Mesodermal cell (in vitro differentiated cells): ENCODE measurements around the gene COL15A1.

Source experiments
- H3K27ac ChIP-seq: 2 replicates; pipeline ENCODE4 v1.7.0; 2013; ENCODE audit warnings: mild to moderate bottlenecking, low read depth, low read length, moderate library complexity; ENCODE audit not compliant: severe bottlenecking
- H3K36me3 ChIP-seq: 2 replicates; pipeline ENCODE4 v1.7.1; 2013; ENCODE audit warnings: mild to moderate bottlenecking, low read length, moderate library complexity; ENCODE audit not compliant: control insufficient read depth, insufficient read depth
- H3K4me1 ChIP-seq: one replicate; pipeline ENCODE4 v1.7.1; 2013; ENCODE audit warnings: mild to moderate bottlenecking, low read length; ENCODE audit not compliant: insufficient read depth, control insufficient read depth, poor library complexity, severe bottlenecking
- H3K4me3 ChIP-seq: 2 replicates; pipeline ENCODE4 v1.7.0; 2013; ENCODE audit warnings: low read length, control low read depth, mild to moderate bottlenecking; ENCODE audit not compliant: insufficient read depth, poor library complexity, severe bottlenecking; ENCODE audit errors: extremely low read depth
- H3K9me3 ChIP-seq: 2 replicates; pipeline ENCODE4 v1.7.1; 2013; ENCODE audit warnings: mild to moderate bottlenecking, low read length, moderate library complexity; ENCODE audit not compliant: control insufficient read depth
- WGBS, 2 experiments: methylation state at CpG; one replicate each; pipeline ENCODE4 v1.1.5; 2013; ENCODE audit warnings: missing lambda C conversion rate in 2 of 2; ENCODE audit not compliant: insufficient coverage in 2 of 2; 5-methylcytosine and 5-hydroxymethylcytosine counted together

The COL15A1 gene

DNA sequence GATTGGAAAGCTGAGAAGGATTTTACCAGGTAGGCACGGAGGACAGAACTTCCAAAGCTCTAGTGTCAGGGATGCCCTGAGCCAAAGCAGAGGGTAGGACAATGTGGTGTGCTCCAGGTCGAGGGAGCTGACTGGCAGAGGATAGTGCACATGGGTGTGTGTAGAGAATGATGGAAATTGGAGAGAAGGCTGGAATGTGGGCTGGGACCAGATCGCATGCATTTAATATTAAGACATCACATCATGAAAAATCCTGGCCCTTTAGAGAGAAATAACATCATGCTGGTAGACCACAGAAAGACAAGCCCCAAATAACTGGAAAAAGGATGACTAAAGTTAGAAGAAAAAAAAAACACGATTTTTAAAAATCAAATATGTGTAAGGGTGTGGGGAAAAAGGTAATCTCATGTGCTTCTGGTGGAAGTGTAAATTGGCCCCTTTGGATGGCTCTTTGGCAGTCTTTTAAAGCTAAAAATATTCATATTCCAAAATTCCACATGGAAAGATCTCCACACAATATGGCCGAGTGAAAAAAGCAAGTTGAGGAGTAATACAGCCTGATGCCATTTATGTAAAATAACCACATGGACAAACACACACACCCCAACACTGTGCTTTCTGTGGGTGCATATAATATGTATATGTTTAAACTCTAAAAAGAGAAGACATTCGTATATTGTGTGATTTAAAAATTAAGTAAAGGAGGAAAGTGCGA, 94.2 kb downstream of the COL15A1 start:
- WGBS, 2 experiments: 73 to 88% methylated on average over 2 to 4 of the region's 7 CpGs
- Histone ChIP-seq H3K36me3 (no peaks in the 10 kb centered on the region), H3K9me3 (no peaks in the 10 kb centered on the region), H3K27ac (no peak overlapping the region), H3K4me1 (peaks cover 32% of the 10 kb centered on the region), H3K4me3 (no peak overlapping the region)

DNA sequence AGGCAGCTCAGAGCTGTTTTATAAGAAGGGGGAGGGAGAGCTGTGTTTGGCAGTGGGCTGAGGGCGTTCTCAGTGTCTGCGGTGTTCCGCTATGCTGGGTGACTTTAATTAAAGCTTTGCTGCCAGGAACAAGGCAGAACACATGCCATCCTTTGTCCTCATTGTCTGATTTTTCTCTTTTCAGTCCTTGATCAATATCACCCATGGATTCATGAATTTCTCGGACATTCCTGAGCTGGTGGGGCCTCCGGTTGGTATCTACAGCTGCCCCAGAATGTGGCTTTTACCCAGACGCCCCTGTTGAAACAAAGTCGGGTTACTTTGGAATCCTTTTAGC, 94.7 kb downstream of the COL15A1 start:
- no peaks in the 10 kb centered on the region for H3K36me3 ChIP-seq
- H3K27ac ChIP-seq: no peak overlapping the region
- WGBS, 2 experiments: 81 to 82% methylated on average over 4 to 7 of the region's 7 CpGs
- no peak overlapping the region for H3K4me3 ChIP-seq
- no peaks in the 10 kb centered on the region for H3K9me3 ChIP-seq
- peaks cover 32% of the 10 kb centered on the region for H3K4me1 ChIP-seq

DNA sequence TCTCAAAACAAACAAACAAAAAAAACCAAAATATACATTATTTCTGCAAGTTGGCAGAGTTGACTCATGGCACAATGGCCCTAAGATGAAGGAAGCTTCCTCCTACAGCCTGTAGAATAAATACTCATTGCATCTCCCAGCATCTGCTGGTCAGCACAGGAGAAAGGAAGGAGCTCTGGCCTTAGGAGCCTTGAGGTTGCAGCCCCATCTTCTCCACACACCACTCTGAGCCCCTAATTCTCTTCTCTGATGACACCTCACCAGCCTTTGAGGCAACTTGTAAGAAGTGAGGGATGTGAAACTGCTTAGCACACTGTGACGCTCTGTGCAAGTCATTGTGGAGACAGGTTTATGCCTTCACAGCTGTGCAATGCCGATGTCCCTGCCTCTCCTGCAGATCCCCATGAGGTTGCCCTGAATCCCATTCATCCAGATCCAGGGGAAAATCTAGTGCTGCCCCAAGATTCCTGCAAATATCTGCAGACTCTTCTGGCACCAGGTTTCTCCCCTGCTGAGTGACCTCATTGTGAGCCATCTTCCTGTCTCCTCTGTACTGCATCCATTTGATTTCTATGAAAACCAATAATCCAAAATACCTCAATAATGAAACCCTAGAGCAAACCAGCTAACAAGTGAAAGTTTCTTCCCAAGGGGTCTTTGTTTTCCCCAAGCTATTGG, 95.9 kb downstream of the COL15A1 start:
- Histone ChIP-seq H3K36me3 (no peaks in the 10 kb centered on the region), H3K4me1 (peaks cover 32% of the 10 kb centered on the region), H3K9me3 (no peaks in the 10 kb centered on the region), H3K27ac (peak overlapping the region; percentile 94), H3K4me3 (no peak overlapping the region)
- WGBS, 2 experiments: 88 to 91% methylated on average over 2 of the region's 2 CpGs

DNA sequence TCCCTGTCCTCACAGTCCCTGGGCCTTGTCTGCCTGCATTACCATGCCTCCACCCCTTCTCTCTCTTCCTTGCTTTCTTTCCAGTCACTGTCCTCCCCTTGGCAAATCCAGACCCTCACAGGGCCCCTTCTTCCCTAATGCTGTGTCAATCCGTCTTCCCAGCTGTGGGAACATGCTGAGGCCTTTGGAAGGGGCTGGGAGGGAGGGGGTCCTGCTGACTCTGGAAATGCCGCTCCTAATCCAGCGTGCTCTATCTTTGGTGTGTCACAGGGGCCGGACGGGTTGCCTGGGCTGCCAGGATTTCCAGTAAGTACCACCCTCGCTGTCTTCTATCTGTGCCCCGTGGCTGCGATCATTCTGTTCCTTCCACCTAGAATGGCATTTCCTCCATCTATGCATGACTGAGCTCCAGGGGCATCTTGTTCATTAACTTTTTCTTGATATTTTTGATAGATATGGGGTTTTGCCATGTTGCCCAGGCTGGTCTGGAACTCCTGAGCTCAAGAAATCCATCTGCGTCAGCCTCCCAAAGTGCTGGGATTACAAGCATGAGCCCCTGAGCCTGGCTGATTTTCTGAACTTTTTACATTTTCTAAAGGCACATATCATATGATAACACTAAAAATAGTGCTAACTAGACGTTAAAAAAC, 96.7 kb downstream of the COL15A1 start:
- peak overlapping the region; percentile 94 for H3K27ac ChIP-seq
- H3K4me3 ChIP-seq: no peak overlapping the region

DNA sequence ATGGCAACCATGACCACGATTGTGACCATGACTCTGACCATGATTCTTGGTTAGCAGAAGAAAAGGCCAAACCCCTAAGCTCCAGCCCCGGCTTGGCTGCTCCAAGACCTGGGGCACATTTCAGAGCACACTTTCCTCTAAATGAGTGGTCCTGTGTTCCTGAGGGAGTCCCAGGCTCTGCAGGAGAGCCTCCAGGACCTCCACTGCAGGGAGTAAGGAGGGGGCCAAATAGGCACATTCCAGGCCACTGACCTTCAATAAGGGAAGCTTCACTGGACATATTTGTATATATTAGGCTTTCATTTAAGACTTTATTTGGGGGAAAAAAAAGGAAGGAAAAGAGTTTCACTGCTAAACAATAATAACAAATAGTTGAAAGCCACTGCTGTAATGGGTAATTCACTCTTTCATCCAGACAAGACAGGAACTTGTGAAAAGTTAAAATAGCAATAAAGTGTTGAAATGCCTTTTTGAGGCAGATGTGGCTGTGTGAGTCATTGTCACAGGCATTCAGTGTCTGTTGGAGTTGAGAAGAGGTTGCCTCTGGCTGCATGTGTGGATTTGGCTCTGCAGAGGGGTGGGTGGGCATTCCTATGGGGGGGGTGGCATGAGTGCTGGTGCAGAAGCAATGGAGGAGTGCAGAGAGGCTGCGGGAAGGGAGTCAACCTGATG, 97.3 kb downstream of the COL15A1 start:
- H3K4me1 ChIP-seq: peaks cover 32% of the 10 kb centered on the region
- 82 to 92% methylated on average over 3 of the region's 3 CpGs for WGBS, 2 experiments
- H3K9me3 ChIP-seq: peaks cover 3% of the 10 kb centered on the region
- H3K4me3 ChIP-seq: no peak overlapping the region
- no peaks in the 10 kb centered on the region for H3K36me3 ChIP-seq
- peak overlapping the region; percentile 94 for H3K27ac ChIP-seq

More for the DNA sequence above, 96.7 kb downstream of the COL15A1 start:
- H3K4me1 ChIP-seq: peaks cover 32% of the 10 kb centered on the region
- WGBS, 2 experiments: 85 to 91% methylated on average over 9 of the region's 10 CpGs
- no peaks in the 10 kb centered on the region for H3K36me3 ChIP-seq
- no peaks in the 10 kb centered on the region for H3K9me3 ChIP-seq

DNA sequence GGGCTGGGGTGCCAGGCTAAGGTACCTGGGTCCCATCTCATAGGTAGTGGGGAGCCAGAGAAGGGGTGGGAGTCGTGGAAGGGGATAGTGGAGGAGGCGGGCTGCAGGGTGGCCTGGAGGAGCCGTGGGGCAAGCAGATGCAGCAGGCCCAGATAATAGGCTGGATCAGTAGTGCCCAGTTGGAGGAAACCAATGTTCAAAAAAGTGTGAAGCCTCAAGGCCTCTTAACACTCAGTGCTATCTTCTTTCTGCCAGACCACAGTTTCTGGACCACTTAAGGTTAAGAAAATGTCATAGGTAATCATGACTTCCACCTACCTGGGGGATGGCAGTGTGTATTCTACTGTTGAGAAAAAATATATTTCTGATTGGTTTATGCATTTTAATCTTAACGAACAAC, 97.9 kb downstream of the COL15A1 start:
- 88 to 90% methylated on average over 3 of the region's 4 CpGs for WGBS, 2 experiments
- H3K36me3 ChIP-seq: no peaks in the 10 kb centered on the region
- peaks cover 3% of the 10 kb centered on the region for H3K9me3 ChIP-seq
- peak overlapping the region; percentile 94 for H3K27ac ChIP-seq
- H3K4me1 ChIP-seq: peaks cover 32% of the 10 kb centered on the region
- no peak overlapping the region for H3K4me3 ChIP-seq

DNA sequence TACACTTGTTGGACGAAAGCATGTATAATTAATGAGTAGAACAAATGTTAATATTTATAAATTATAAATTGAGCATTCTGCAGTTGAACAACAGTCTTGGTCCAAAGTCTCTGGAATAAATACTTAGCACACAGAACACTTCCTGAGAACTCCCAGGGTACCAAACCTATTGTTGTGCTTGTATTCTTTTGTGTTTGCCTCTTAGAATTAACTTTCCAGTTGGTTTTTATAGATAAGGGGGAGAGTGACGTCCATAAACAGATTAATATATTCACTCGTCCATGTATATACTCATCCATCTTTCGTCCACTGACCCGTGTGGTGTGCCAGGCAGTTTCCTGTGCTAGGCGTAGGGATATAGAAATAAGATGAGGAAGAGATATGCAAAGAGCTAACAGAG, 98.9 kb downstream of the COL15A1 start:
- 100% methylated on average over 1 of the region's 6 CpGs; no CpG with 5 or more reads in 1 of the 2 experiments for WGBS, 2 experiments
- Histone ChIP-seq H3K36me3 (no peaks in the 10 kb centered on the region), H3K27ac (no peak overlapping the region), H3K9me3 (peaks cover 3% of the 10 kb centered on the region), H3K4me3 (no peak overlapping the region), H3K4me1 (peaks cover 32% of the 10 kb centered on the region)

DNA sequence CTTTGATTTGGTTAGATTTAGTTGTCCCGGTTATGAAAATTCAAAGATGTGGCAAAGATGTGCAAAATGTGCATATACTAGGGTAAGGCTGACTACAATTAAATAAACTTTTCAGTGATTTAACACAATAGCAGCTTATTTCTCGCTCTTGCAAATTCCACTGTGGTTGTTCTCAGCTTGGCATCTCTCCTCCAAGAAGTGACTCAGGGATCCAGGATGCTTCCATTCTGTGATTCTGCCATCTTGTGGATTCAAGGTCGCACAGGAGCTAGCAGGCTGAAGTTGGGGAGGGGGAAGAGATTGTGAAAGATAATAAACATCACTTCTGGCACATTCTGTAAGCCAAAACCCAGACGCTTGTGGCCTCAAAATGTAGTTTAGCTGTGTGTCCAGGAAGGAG, 101.1 kb downstream of the COL15A1 start:
- Histone ChIP-seq H3K4me1 (peaks cover 23% of the 10 kb centered on the region), H3K27ac (no peak overlapping the region), H3K9me3 (peaks cover 3% of the 10 kb centered on the region), H3K36me3 (no peaks in the 10 kb centered on the region), H3K4me3 (no peak overlapping the region)
- 75 to 83% methylated on average over 2 of the region's 4 CpGs for WGBS, 2 experiments

DNA sequence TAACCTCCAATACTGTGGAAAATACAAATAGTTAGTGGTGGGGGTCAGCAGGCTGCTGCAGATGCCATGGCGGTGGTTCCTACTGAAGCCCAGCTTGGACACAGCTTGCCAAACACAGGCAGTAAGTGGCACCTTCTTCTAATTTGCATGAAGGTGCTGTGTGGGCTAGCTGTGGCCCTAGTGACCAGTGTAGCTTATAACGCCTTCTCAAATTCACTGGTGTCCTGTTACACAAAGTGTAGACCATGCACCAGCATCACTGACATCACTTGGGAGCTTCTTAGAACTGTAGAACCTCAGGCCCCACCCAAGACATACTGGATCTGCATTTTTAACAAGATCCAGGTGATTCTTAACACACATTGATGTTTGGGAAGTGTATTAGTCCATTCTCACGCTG, 102.4 kb downstream of the COL15A1 start:
- H3K4me1 ChIP-seq: peaks cover 25% of the 10 kb centered on the region
- 90 to 95% methylated on average over 2 of the region's 3 CpGs for WGBS, 2 experiments
- no peak overlapping the region for H3K27ac ChIP-seq
- peaks cover 3% of the 10 kb centered on the region for H3K9me3 ChIP-seq
- H3K4me3 ChIP-seq: no peak overlapping the region
- no peaks in the 10 kb centered on the region for H3K36me3 ChIP-seq

DNA sequence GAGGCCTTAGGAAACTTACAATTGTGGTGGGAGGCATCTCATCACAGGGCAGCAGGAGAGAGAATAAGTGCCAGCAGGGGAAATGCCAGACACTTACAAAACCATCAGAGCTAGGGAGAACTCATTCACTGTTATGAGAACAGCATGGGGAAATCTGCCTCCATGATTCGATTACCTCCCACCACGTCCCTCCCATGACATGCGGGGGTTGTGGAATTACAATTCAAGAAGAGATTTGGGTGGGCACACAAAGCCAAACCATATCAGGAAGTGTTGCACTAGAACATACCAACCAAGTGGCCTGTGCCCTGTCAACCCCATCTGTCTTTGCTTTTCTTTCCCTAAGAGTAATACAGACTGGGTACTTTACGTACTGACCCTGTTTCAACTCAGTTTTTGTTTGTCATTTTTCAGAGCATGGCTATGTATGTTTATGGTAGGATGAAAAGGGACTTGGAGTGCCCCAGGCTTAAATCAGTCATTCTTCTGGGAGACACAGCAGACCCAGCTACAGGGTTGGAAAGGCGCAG, 102.9 kb downstream of the COL15A1 start:
- Histone ChIP-seq H3K36me3 (no peaks in the 10 kb centered on the region), H3K4me1 (peaks cover 27% of the 10 kb centered on the region), H3K9me3 (peaks cover 3% of the 10 kb centered on the region), H3K27ac (no peak overlapping the region), H3K4me3 (no peak overlapping the region)
- 96 to 100% methylated on average over 4 to 5 of the region's 5 CpGs for WGBS, 2 experiments
